ENCODE results near the gene C12orf42.
A peak's percentile ranks its signal among the peaks of the same experiment; 100 is the strongest.

The C12orf42 gene

DNA sequence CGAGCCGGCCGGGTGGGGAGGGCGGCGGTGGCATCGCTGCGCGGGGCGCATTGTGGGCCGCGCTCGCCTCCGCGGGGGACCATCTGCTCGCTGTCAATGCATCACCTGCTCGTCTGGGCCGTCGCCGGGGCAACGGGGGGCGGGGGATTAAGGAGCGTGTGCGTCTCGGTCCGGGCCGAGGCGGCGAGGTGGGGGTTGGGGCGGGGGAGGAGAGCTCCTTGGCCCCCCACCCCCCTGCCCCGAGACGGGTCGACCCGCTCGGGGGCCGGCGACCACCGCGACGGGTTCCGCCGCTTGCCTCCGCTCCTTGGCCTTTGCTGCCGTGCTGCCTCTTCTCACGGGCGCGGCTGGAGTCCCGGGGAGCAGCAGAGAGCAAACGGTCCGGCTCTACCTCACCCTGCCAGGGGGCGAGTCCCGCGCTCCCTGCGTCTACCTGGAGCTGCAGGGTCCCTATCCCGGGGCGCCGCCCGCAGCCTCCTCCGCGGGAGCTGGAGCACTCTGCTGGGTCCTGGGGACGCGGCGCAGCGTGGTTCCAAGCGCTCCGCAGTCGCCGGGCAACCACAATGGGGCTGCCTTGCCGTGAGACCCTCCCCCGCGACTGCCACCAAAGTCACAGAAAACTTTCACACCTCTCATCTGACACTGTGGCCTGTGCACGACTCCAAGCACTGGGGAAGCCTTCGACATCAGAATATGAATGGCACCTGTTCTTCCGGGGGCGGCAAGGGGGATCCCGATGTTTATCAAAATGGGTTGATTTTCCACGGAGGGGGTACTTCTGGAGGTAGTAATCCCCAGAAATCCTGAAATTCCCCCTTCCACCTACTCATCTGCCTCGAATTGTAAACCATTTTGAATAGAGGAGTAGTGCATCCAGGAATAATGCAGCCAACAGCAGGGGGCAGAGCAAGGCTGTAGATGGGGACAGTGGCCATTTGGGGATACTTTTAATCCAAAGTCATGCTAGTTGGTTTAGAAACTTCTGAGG lies at the start of gene C12orf42:
Gene C12orf42 (minus strand): TSS at position 500 of the 988 bp plus-strand sequence. CDS start 17,542 bp downstream, outside the sequence.
- DNase-seq (ENCODE audit: low read depth) = peak; percentile 43

DNA sequence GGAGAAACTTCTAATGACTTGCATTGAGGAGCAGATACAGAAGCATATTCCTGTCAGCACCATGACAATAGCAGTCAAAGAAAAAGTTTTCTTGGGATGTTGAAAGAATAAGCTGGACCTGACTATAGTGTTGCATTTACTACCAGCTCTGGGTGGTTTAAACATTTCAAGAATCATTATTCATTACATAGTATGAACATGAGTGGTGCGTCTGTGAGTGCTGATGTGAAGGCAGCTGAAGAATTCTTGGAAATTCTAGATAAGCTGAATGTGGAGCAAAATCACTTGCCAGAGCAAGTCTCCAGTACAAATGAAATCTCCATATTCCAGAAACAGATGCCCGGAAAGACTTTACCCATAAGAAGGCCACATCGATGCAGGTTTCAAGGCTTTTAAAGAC lies 46.3 kb upstream of the C12orf42 start:
- no peak for DNase-seq (ENCODE audit: low read depth)

DNA sequence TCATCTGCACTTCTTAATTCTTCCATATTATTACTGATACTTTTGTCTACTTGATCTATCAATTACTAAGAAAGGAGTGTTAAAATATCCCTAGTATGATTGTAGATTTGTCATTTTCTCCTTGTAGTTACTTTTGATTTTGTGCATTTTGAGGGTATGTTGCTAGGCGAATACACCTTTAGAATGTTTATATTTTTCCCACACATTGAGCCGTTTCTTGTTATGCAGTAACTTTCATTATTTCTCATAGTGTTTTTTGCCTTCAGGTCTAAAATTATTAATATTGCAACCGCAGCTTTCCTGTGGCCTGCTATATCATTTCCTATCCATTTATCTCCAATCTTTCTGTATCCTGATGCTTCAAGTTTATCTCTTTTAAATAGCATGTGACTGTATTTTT lies 44.6 kb upstream of the C12orf42 start:
- DNase-seq (ENCODE audit: low read depth) = no peak

DNA sequence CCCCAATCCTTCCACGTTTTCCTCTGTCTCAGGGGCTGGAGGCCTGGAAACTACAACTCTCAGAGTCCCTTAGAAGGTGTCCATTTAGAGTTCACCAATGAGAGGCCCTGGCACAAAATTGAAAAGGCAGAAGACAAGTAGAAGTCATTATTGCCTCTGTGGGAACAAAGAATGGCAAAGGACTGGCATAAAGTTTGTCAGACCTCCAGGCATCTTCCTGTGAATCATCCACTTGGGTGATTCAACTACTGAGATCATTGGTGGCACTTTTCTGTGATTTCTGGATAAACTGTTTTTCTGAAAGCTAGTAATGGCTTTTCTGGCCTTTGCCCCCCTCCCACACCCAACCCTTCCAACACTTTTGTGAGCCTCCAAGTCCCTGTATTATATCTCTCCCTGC lies 42.6 kb upstream of the C12orf42 start:
- no peak for DNase-seq (ENCODE audit: low read depth)

DNA sequence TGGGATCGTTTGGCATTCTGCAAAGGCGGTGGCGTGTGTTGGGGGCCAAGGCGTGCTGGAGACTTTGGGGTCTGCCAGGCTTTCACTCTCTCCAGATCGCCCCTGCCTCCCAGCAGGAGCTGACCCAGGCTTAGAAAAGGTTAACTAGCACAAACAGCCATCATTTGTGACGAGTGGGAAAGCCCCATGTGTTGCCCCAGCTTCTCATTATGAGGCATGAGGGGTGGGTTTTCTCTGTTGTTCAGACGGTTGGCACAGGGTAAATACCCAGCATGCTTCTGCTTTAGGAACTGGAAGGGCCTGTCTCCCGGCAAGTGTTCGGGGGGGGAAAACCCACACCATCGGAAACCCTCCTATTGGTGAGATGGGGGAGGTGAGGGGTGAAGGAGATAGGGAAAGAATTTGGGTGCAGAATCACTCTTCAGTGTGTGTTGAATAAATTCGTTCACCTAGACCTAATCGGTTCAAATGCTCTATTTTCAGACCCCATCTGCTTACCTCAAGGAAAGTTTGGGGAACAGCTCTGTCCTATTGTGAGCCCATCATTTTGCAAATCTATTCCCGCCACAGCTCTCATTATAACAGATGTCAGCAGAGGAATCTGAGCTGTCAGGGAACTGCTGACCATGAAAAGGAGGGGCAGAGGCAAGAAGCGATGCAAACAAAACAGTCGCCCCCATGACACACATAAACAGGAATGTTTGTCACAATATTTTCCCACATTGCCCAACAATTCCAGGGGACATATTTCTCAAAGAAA lies 34.7 kb upstream of the C12orf42 start:
- no peak for DNase-seq (ENCODE audit: low read depth)

DNA sequence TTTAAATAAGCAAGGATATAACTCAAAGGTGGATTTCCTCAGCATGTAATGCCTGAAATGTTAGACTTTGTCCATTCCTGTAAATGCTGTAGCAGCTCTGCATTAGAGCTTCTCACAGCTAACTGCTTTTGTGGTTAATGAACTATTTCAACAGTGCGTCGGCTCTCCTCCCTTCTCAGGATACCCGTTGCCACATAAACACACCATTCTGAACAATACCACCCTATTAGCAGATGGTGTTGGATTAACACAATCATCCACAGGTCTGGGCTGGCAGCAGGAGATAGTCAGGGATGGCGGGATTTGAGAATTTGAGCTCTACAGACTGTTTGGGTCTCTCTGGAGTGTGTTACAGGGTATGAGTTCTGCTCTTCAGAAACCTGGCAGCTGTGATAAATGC lies 33.5 kb upstream of the C12orf42 start:
- DNase-seq (ENCODE audit: low read depth) = no peak

DNA sequence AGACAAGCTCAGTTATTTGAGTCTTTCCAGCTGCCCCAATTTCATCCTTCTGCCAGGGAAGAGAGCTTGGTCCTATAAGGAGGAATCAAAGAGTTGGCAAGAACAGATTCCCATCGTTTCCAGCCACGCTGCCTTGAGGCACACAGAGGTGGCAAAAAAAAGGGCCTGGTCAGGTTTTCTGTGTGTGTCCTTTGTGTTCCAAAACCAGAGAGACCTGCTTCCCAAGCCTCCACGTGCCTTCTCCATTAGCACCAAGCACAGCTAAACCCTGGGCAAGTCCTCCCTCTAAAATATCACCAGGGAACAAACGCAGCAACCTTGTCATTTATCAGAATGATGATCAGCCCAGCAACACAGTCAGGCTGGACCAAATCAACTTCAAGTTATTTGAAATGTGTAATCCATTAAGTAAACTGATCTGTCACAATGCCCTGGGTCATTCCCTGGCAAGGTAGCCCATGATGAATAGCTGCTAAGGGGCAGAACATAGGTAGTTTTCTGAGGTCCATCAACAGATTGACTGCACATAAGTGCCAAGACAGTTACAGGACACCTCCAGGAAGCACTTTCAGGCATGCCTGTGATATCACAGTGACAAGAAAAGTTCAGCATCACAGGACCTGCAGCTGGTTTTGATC lies 28.6 kb upstream of the C12orf42 start:
- no peak for DNase-seq (ENCODE audit: low read depth)

DNA sequence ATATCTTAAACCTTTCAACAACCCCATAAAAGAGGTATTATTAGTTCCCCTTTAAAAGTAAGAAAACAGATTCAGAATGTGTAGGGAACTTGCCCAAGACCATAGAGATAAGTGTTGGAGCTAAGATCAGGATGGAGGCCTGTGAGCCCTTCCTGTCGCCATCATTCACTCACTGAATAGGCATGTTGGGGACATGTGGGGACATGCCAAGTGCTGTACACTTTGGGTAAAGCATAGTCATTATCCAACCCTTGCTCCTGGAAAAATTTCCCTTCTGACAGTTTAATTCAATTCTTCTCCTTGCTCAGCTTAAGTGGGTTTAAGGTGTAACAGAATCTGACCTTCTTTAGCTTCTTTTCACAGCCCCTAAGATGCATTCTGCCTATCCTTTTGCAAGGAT lies 28.0 kb upstream of the C12orf42 start:
- no peak for DNase-seq (ENCODE audit: low read depth)

DNA sequence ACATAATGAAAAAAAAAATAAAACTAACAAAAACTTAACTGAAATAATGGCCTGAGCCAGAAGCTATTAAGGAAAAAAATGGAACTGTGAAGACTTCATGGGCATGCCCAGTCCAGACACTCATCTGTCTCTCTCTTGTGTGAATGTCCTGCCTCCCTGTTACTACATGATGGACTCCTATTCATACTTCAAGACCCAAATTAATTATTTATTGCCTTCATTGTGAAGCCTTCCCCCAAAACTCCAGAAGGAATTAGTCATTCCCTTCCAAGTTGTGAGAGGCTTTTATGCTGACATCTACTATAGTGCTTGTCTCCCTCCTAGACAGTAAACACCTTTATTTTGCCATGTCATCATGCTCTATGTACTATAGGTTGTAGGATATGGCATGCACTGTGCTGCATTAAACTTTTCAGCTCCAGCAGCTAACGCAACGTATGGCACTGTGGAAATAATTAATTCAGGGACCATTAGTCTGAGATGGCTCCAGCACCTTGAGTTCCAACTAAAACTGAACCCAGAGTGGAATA lies 25.0 kb upstream of the C12orf42 start:
- no peak for DNase-seq (ENCODE audit: low read depth)

DNA sequence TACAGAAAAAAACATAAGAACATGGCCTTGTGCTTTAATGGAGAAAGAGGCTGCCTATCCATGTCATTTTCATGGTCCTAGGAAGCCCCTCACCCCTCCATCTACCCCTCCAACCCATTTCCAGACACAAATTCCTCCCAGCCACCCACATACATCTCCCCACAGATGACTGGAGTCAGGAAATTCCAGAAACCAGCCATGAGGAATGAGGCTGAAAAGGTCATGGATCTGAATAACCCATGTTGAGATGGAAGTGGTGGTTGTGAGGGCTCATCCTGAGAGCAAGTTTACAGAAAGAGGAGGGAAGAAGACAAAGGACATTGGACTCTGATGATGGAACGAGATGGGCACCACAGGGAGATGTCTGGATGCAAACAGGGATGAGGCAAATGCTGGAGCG lies 23.9 kb upstream of the C12orf42 start:
- DNase-seq (ENCODE audit: low read depth) = no peak

DNA sequence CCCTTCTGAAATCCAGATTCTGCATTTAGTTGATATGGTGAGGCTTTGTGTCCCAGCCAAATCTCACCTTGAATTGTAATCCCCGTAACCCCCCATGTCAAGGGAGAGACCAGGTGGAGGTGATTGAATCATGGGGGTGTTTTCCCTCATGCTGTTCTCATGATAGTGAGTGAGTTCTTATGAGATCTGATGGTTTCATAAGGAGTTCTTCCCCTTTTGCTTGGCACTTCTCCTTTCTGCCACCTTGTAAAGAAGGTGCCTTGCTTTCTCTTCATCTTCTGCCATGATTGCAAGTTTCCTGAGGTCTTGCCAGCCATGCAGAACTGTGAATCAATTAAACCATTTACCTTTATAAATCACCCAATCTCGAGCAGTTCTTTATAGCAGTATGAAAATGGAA lies 23.1 kb upstream of the C12orf42 start:
- no peak for DNase-seq (ENCODE audit: low read depth)

DNA sequence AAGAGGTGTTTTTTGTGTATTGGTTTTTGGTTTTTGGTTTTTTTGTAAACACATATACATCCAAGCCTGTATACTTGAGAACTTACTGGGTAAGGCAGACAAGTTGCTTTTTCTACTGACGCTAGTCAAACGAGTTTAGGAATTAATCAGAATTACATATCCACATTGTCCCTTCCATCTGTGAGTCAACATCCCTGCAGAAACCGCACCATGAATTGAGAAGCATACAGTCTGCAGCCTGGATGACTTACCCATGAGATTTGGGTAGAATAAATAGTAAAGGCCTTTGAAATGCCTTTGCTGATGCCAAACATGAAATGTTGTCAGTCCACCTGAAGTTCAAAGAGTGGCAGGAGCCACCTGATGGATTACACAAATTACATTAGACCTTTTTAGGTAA lies 21.4 kb upstream of the C12orf42 start:
- DNase-seq (ENCODE audit: low read depth) = no peak

DNA sequence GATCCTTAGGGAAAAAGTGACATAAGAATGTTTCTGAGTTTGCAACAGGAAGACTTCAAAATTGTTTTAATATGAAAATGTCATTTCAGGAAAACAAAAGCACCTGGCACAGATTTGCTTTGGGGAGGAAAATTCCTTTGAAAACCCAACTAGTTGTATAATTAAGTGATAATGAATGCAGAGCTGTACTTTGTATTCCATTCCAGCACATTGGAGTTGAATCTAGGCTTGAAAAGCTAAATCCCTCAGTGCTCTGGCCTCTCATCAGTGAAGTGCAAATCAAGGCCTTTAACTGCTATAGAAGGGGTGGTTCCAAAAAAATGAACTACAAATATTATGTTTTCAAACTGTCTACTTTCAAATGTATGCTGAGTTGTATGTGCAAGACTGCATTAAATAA lies 19.6 kb upstream of the C12orf42 start:
- no peak for DNase-seq (ENCODE audit: low read depth)

DNA sequence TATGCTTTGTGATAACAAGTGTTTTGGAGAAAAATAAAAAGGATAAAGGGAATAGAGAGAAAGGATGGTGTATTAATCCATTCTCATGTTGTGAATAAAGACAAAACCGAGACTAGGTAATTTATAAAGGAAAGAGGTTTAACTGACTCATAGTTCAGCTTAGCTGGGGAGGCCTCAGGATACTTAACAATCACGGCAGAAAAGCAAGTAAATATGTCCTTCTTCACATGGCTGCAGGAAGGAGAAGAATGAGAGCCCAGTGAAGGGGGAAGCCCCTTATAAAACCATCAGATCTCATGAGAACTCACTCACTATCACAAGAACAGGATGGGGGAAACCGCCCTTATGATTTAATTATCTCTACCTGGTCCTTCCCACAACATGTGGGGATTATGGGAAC lies 18.1 kb upstream of the C12orf42 start:
- DNase-seq (ENCODE audit: low read depth) = no peak

DNA sequence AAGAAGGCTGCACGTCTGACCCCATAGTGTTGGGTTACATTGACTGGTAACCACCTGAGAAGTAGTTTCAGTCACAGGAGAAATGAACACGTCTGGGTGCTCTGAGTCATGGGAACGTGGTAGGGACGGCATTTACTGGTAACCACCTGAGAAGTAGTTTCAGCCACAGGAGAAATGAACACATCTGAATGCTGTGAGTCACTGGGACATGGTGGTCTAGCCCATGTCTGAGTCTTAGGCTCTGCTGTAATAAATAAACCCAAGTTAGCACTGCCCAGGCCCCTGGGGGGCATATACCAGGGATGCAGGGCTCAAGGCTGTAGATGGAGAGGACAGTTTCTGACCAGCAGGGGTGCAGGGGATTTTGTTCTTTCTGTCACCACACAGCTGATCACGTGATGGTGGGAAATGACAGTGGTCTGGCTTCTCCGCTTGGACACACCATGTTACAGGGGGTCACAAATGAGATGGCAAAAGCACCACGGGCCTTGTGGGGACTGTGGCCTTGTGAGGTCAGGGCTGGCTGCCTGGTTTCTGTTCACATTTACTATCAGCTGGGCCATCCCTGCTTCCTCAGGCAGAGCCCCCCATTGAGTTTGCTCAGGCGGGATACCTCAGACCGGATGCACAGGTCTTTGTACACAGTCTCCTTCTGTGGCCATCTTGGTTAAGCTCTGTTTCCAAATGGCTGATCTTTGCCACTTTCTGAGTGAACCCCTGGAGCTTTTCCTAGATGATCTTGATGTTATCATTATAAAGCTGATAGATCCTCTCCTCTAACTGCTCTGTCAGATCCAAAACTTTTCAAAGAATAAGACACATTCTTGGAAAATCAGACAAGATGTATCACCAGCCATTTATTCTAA lies 9.8 kb upstream of the C12orf42 start:
- DNase-seq (ENCODE audit: low read depth) = peak; percentile 55

DNA sequence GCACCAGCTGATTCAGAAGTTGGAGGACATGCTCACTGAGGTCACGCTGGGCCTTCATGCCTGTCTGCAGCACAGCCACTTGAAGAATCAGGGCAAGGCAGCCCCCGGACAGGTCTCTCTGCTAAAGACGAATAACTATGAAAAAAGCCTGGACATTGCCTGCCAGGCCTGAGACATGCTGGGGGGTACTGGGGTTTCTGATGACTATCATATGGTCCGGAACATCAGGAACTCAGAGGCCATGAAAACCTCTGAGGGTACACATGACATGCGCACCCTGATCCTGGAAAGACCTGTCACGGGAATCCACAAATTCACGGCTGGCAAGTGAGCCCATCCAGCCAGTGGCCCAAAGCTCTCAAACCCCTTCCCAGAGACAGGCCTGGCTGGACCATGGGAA lies 8.8 kb upstream of the C12orf42 start:
- DNase-seq (ENCODE audit: low read depth) = no peak

DNA sequence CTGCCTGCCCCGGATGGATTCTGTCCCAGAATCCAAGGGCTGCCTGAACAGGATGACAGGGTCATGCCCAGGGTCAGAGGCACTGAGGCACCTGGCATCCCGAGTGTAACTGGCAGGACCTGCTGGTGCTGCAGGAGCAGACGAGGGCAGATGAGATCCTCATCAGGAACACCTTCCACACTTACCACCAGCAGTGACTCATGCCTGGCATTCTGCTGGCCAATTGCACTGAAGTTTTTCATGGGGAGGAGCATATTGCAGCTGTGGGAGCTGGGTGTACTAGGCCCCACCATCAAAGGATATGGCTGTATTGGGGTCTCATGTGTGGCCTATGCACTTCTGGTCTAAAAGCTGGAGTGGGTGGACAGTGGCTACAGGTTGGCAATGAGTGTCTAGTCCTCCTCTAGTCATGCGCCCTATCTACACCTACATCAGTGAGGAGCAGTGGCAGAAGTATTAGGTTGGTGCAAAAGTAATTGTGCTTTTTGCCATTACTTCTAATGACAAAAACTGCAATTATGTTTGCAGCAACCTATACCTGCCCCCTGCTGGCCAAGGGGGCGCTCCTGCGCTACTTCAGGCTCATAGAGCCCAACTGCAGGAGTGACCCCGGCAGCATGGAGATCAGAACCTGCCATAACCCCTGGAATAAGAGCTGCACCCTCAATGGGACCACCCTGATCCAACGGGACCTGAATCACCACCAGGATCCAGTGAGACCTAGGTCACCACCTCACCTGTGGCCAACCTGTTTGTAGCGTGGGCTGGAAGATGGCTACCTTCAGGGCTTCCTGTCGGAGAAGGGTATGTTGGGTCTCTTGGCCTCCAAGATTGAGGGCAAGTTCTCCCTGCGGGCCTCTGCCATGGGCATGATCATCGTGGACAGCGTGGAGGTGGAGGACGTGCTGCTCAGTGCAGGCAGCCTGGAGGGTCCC lies 8.0 kb upstream of the C12orf42 start:
- peak; percentile 47 for DNase-seq (ENCODE audit: low read depth)

DNA sequence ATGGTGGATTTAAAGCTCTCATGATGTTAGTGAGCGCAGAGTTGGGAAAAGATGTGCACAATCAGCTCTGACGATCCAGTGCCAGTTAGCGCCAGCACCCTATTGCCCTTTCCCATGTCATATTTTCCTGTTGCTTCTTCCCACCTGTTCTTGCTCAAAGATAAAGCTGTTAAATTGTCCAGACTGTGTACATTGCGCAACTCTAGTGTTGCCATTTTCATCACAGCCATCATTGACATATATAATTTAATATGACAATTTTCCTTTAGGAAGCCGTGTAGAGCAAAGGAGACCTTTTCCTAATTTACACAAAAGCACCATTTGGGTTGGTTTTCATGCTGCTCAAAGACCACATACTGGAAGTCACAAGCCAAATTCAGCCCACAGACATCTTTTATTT lies 5.7 kb upstream of the C12orf42 start:
- DNase-seq (ENCODE audit: low read depth) = no peak

DNA sequence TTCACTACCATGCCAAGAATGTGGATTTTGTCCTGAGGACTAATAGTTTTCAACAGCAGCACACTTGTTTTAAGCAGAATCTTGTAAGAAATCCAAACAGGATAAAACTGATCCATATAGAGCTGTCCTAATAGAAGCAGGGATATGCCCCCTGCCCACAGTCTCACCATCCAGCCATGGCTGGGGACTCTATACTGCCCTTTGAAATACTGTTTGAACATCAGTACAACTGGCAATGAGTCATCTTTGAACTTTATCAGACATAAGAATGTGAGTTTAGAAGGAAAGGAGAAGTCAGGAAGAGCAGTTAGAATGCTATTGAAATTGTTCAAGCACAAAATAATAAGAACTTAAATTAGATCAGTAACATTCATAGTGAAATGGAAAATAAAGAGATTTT lies 3.8 kb upstream of the C12orf42 start:
- no peak for DNase-seq (ENCODE audit: low read depth)

DNA sequence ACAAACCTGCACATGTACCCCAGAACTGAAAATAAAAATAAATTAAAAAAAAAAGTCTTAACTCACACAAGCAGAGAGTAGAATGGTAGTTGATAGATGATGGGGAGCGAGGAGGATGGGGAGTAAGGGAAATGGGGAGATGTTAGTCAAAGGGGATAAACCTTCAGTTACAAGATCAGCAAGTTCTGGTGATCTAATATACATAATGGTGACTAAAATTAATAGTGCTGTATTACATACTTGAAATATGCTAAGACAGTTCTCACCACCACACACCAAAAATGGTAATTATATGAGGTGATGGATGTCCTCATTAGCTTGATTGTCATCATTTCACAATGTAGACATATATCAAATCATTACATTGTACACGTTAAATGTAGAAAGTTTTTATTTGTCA lies 3.2 kb upstream of the C12orf42 start:
- no peak for DNase-seq (ENCODE audit: low read depth)

Measured in activated T-cell treated with anti-CD3 and anti-CD28 coated beads for 48 hours (primary cell).